ENCODE results near the gene NFILZ.

Gene NFILZ

GRCh38 chr19:8629996-8630683 is at the start of gene NFILZ:
TSS of gene NFILZ (plus strand) at chr19:8630633. CDS start at chr19:8676766, 46,133 bp downstream.
- no peak within 1 kb of the TSS for H3K4me3 Mint-ChIP-seq
- H3K4me1 Mint-ChIP-seq (ENCODE audit: low read depth), result no peaks in the 10 kb centered on the region
- H3K27me3 Mint-ChIP-seq, result no peaks in the 10 kb centered on the region
- DNase-seq, result no peak
- no peaks in the 10 kb centered on the region for H3K36me3 Mint-ChIP-seq (ENCODE audit: low read depth)
- H3K9me3 Mint-ChIP-seq, result no peaks in the 10 kb centered on the region
- no peak within 1 kb of the TSS for H3K27ac Mint-ChIP-seq

GRCh38 chr19:8580710-8581281 is 49.6 kb upstream of the NFILZ start:
- H3K27ac Mint-ChIP-seq, result no peak overlapping the region
- no peak overlapping the region for H3K4me3 Mint-ChIP-seq
- H3K4me1 Mint-ChIP-seq (ENCODE audit: low read depth), result peaks cover 35% of the 10 kb centered on the region
- DNase-seq, result peak; percentile 91
- no peaks in the 10 kb centered on the region for H3K36me3 Mint-ChIP-seq (ENCODE audit: low read depth)
- no peaks in the 10 kb centered on the region for H3K9me3 Mint-ChIP-seq
- H3K27me3 Mint-ChIP-seq, result peaks cover 2% of the 10 kb centered on the region

- no peak for DNase-seq
- H3K9me3 Mint-ChIP-seq, result no peaks in the 10 kb centered on the region
- H3K4me1 Mint-ChIP-seq (ENCODE audit: low read depth), result peaks cover 1% of the 10 kb centered on the region
- H3K27me3 Mint-ChIP-seq, result no peaks in the 10 kb centered on the region
- H3K36me3 Mint-ChIP-seq (ENCODE audit: low read depth), result no peaks in the 10 kb centered on the region
- no peak overlapping the region for H3K27ac Mint-ChIP-seq
- no peak overlapping the region for H3K4me3 Mint-ChIP-seq
These were observed 45.2 kb upstream of the NFILZ start for GRCh38 chr19:8584965-8585893.

GRCh38 chr19:8585894-8586750 is 44.3 kb upstream of the NFILZ start:
- DNase-seq, result peak; percentile 69
- Mint-ChIP-seq H3K27ac (no peak overlapping the region), H3K9me3 (no peaks in the 10 kb centered on the region), H3K36me3 (ENCODE audit: low read depth) (no peaks in the 10 kb centered on the region), H3K4me1 (ENCODE audit: low read depth) (no peaks in the 10 kb centered on the region), H3K27me3 (no peaks in the 10 kb centered on the region), H3K4me3 (no peak overlapping the region)

- no peak overlapping the region for H3K27ac Mint-ChIP-seq
- DNase-seq, result no peak
- H3K36me3 Mint-ChIP-seq (ENCODE audit: low read depth), result no peaks in the 10 kb centered on the region
- no peaks in the 10 kb centered on the region for H3K9me3 Mint-ChIP-seq
- no peak overlapping the region for H3K4me3 Mint-ChIP-seq
- H3K4me1 Mint-ChIP-seq (ENCODE audit: low read depth), result peaks cover 18% of the 10 kb centered on the region
- no peaks in the 10 kb centered on the region for H3K27me3 Mint-ChIP-seq
These were observed 41.2 kb upstream of the NFILZ start for GRCh38 chr19:8589177-8589714.

GRCh38 chr19:8592231-8593009 is 38.0 kb upstream of the NFILZ start:
- Mint-ChIP-seq H3K27ac (peak overlapping the region; percentile 61), H3K36me3 (ENCODE audit: low read depth) (peaks cover 3% of the 10 kb centered on the region), H3K4me3 (peak overlapping the region; percentile 69), H3K4me1 (ENCODE audit: low read depth) (peaks cover 22% of the 10 kb centered on the region), H3K9me3 (no peaks in the 10 kb centered on the region), H3K27me3 (no peaks in the 10 kb centered on the region)
- DNase-seq, result peak; percentile 98

GRCh38 chr19:8593931-8594330 is 36.5 kb upstream of the NFILZ start:
- no peak for DNase-seq

GRCh38 chr19:8595651-8596050 is 34.8 kb upstream of the NFILZ start:
- Mint-ChIP-seq H3K9me3 (no peaks in the 10 kb centered on the region), H3K27me3 (no peaks in the 10 kb centered on the region), H3K4me1 (ENCODE audit: low read depth) (peaks cover 22% of the 10 kb centered on the region), H3K4me3 (no peak overlapping the region), H3K36me3 (ENCODE audit: low read depth) (peaks cover 6% of the 10 kb centered on the region), H3K27ac (no peak overlapping the region)
- DNase-seq, result no peak

More at GRCh38 chr19:8593931-8594330, 36.5 kb upstream of the NFILZ start:
- Mint-ChIP-seq H3K27ac (no peak overlapping the region), H3K4me3 (no peak overlapping the region), H3K36me3 (ENCODE audit: low read depth) (peaks cover 6% of the 10 kb centered on the region), H3K9me3 (no peaks in the 10 kb centered on the region), H3K27me3 (no peaks in the 10 kb centered on the region), H3K4me1 (ENCODE audit: low read depth) (peaks cover 22% of the 10 kb centered on the region)

GRCh38 chr19:8596168-8596567 is 34.3 kb upstream of the NFILZ start:
- Mint-ChIP-seq H3K27ac (no peak overlapping the region), H3K36me3 (ENCODE audit: low read depth) (peaks cover 6% of the 10 kb centered on the region), H3K9me3 (no peaks in the 10 kb centered on the region), H3K27me3 (no peaks in the 10 kb centered on the region), H3K4me3 (no peak overlapping the region), H3K4me1 (ENCODE audit: low read depth) (peaks cover 22% of the 10 kb centered on the region)
- no peak for DNase-seq

GRCh38 chr19:8600064-8600463 is 30.4 kb upstream of the NFILZ start:
- Mint-ChIP-seq H3K9me3 (no peaks in the 10 kb centered on the region), H3K36me3 (ENCODE audit: low read depth) (peaks cover 17% of the 10 kb centered on the region), H3K27me3 (no peaks in the 10 kb centered on the region), H3K4me1 (ENCODE audit: low read depth) (no peaks in the 10 kb centered on the region), H3K4me3 (no peak overlapping the region), H3K27ac (no peak overlapping the region)
- no peak for DNase-seq

GRCh38 chr19:8600816-8601215 is 29.6 kb upstream of the NFILZ start:
- DNase-seq, result no peak
- H3K27me3 Mint-ChIP-seq, result no peaks in the 10 kb centered on the region
- H3K9me3 Mint-ChIP-seq, result no peaks in the 10 kb centered on the region
- no peak overlapping the region for H3K4me3 Mint-ChIP-seq
- H3K4me1 Mint-ChIP-seq (ENCODE audit: low read depth), result no peaks in the 10 kb centered on the region
- H3K36me3 Mint-ChIP-seq (ENCODE audit: low read depth), result peaks cover 22% of the 10 kb centered on the region
- no peak overlapping the region for H3K27ac Mint-ChIP-seq

- Mint-ChIP-seq H3K4me3 (no peak overlapping the region), H3K27me3 (no peaks in the 10 kb centered on the region), H3K36me3 (ENCODE audit: low read depth) (peaks cover 22% of the 10 kb centered on the region), H3K27ac (no peak overlapping the region), H3K4me1 (ENCODE audit: low read depth) (no peaks in the 10 kb centered on the region), H3K9me3 (no peaks in the 10 kb centered on the region)
- no peak for DNase-seq
These were observed 28.6 kb upstream of the NFILZ start for GRCh38 chr19:8601796-8602195.

- H3K4me3 Mint-ChIP-seq, result no peak overlapping the region
- no peaks in the 10 kb centered on the region for H3K9me3 Mint-ChIP-seq
- peaks cover 2% of the 10 kb centered on the region for H3K27me3 Mint-ChIP-seq
- H3K4me1 Mint-ChIP-seq (ENCODE audit: low read depth), result peaks cover 12% of the 10 kb centered on the region
- H3K27ac Mint-ChIP-seq, result no peak overlapping the region
- DNase-seq, result no peak
- peaks cover 17% of the 10 kb centered on the region for H3K36me3 Mint-ChIP-seq (ENCODE audit: low read depth)
These were observed 24.9 kb upstream of the NFILZ start for GRCh38 chr19:8605514-8605913.

Data from activated T-cell treated with anti-CD3 and anti-CD28 coated beads, Interleukin-2, amount 50 U/mL, for 24 hours (primary cell).